ENCODE data around the gene PRKAR2B. TPM values are rescaled to one million over a fixed set of nuclear protein-coding genes. Genes with fewer than 3 reads are reported as not detected.

The PRKAR2B gene
- polyA plus RNA-seq, 1 donor from 2014 or later, result 297 TPM

- H2AFZ ChIP-seq (ENCODE audit: low read depth, low read length), result no peak overlapping the region
Measured at GRCh38 chr7:107064255-107064654, 19.8 kb downstream of the PRKAR2B start.

DNA sequence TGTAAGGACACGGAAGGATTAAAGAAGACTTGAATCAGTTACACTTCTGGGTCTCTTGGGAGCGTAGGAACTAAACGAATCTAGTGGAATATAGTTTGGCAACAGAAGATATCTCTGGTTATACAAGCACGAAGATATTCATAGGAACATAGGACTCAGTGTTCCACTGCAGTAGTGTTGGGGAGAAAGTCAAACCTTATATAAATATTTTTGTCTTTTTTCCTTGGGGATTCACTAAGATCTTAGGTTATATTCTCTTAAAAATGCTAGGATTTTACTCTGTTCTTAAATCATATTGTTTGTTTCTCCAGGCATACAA, 21.4 kb downstream of the PRKAR2B start:
- H3F3A ChIP-seq (ENCODE audit: insufficient read depth, low read length, poor library complexity, severe bottlenecking), result no peaks in the 10 kb centered on the region
- no peak overlapping the region for H3K4me3 ChIP-seq (ENCODE audit: low read length)
- H3K27me3 ChIP-seq (ENCODE audit: insufficient read depth, low read depth, low read length), result no peaks in the 10 kb centered on the region
- no peak overlapping the region for H2AFZ ChIP-seq (ENCODE audit: low read depth, low read length)
- H3K36me3 ChIP-seq (ENCODE audit: insufficient read depth, low read length), result no peaks in the 10 kb centered on the region
- TF ChIP-seq EP300 (conservative IDR thresholded peaks at IDR 0.05; ENCODE audit: poor library complexity, severe bottlenecking) (no peak), MXI1 (conservative IDR thresholded peaks at IDR 0.05; ENCODE audit: poor library complexity, severe bottlenecking) (no peak), EZH2 (IDR thresholded peaks at IDR 0.05; ENCODE audit: borderline replicate concordance, insufficient read depth, low read length, poor library complexity, severe bottlenecking) (no peak), SMC3 (conservative IDR thresholded peaks at IDR 0.05; ENCODE audit: poor library complexity) (no peak), POLR2AphosphoS5 (IDR thresholded peaks at IDR 0.05) (no peak)
- no peak overlapping the region for H3K4me2 ChIP-seq (ENCODE audit: low read length)
- no peaks in the 10 kb centered on the region for H3K9me2 ChIP-seq (ENCODE audit: insufficient read depth, low read length)
- H3K9me3 ChIP-seq (ENCODE audit: low read length), result no peaks in the 10 kb centered on the region
- H3K79me2 ChIP-seq (replicated peaks; ENCODE audit: insufficient read depth, low read length), result peaks cover 29% of the 10 kb centered on the region
- no peak overlapping the region for H3K27ac ChIP-seq (ENCODE audit: low read length)
- no peak overlapping the region for H3K9ac ChIP-seq (ENCODE audit: low read length)
- H4K20me1 ChIP-seq (ENCODE audit: insufficient read depth), result no peaks in the 10 kb centered on the region

More at GRCh38 chr7:107064255-107064654, 19.8 kb downstream of the PRKAR2B start:
- H3K9ac ChIP-seq (ENCODE audit: low read length), result no peak overlapping the region
- no peak overlapping the region for H3K4me2 ChIP-seq (ENCODE audit: low read length)
- no peak overlapping the region for H3K4me3 ChIP-seq (ENCODE audit: low read length)
- H3K27me3 ChIP-seq (ENCODE audit: insufficient read depth, low read depth, low read length), result no peaks in the 10 kb centered on the region
- no peaks in the 10 kb centered on the region for H3K9me2 ChIP-seq (ENCODE audit: insufficient read depth, low read length)
- peaks cover 38% of the 10 kb centered on the region for H3K79me2 ChIP-seq (replicated peaks; ENCODE audit: insufficient read depth, low read length)
- no peaks in the 10 kb centered on the region for H3F3A ChIP-seq (ENCODE audit: insufficient read depth, low read length, poor library complexity, severe bottlenecking)
- no peaks in the 10 kb centered on the region for H3K36me3 ChIP-seq (ENCODE audit: insufficient read depth, low read length)
- no peak overlapping the region for H3K27ac ChIP-seq (ENCODE audit: low read length)
- TF ChIP-seq EP300 (conservative IDR thresholded peaks at IDR 0.05; ENCODE audit: poor library complexity, severe bottlenecking) (no peak), POLR2AphosphoS5 (IDR thresholded peaks at IDR 0.05) (no peak), RAD21 (conservative IDR thresholded peaks at IDR 0.05) (no peak)
- no peaks in the 10 kb centered on the region for H3K9me3 ChIP-seq (ENCODE audit: low read length)
- H4K20me1 ChIP-seq (ENCODE audit: insufficient read depth), result no peaks in the 10 kb centered on the region

GRCh38 chr7:107068156-107068555, 23.7 kb downstream of the PRKAR2B start:
- no peak overlapping the region for H3K9ac ChIP-seq (ENCODE audit: low read length)
- H2AFZ ChIP-seq (ENCODE audit: low read depth, low read length), result no peak overlapping the region
- H3K4me3 ChIP-seq (ENCODE audit: low read length), result no peak overlapping the region
- no peaks in the 10 kb centered on the region for H3K9me2 ChIP-seq (ENCODE audit: insufficient read depth, low read length)
- H3K27me3 ChIP-seq (ENCODE audit: insufficient read depth, low read depth, low read length), result no peaks in the 10 kb centered on the region
- no peak overlapping the region for H3K4me2 ChIP-seq (ENCODE audit: low read length)
- no peaks in the 10 kb centered on the region for H3K9me3 ChIP-seq (ENCODE audit: low read length)
- no peak overlapping the region for H3K27ac ChIP-seq (ENCODE audit: low read length)
- no peaks in the 10 kb centered on the region for H4K20me1 ChIP-seq (ENCODE audit: insufficient read depth)
- H3F3A ChIP-seq (ENCODE audit: insufficient read depth, low read length, poor library complexity, severe bottlenecking), result no peaks in the 10 kb centered on the region
- no peaks in the 10 kb centered on the region for H3K36me3 ChIP-seq (ENCODE audit: insufficient read depth, low read length)
- H3K79me2 ChIP-seq (replicated peaks; ENCODE audit: insufficient read depth, low read length), result peaks cover 11% of the 10 kb centered on the region
- TF ChIP-seq MXI1 (conservative IDR thresholded peaks at IDR 0.05; ENCODE audit: poor library complexity, severe bottlenecking) (no peak), SMC3 (conservative IDR thresholded peaks at IDR 0.05; ENCODE audit: poor library complexity) (no peak), TAF1 (IDR thresholded peaks at IDR 0.05; ENCODE audit: low read depth) (no peak), POLR2AphosphoS5 (IDR thresholded peaks at IDR 0.05) (no peak), EP300 (conservative IDR thresholded peaks at IDR 0.05; ENCODE audit: poor library complexity, severe bottlenecking) (no peak), EZH2 (IDR thresholded peaks at IDR 0.05; ENCODE audit: borderline replicate concordance, insufficient read depth, low read length, poor library complexity, severe bottlenecking) (no peak), RAD21 (conservative IDR thresholded peaks at IDR 0.05) (no peak), REST (IDR thresholded peaks at IDR 0.05; ENCODE audit: borderline replicate concordance) (no peak)
- TF ChIP-seq, protein P1, sequence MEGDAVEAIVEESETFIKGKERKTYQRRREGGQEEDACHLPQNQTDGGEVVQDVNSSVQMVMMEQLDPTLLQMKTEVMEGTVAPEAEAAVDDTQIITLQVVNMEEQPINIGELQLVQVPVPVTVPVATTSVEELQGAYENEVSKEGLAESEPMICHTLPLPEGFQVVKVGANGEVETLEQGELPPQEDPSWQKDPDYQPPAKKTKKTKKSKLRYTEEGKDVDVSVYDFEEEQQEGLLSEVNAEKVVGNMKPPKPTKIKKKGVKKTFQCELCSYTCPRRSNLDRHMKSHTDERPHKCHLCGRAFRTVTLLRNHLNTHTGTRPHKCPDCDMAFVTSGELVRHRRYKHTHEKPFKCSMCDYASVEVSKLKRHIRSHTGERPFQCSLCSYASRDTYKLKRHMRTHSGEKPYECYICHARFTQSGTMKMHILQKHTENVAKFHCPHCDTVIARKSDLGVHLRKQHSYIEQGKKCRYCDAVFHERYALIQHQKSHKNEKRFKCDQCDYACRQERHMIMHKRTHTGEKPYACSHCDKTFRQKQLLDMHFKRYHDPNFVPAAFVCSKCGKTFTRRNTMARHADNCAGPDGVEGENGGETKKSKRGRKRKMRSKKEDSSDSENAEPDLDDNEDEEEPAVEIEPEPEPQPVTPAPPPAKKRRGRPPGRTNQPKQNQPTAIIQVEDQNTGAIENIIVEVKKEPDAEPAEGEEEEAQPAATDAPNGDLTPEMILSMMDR (IDR thresholded peaks at IDR 0.05; ENCODE audit: poor library complexity, severe bottlenecking), result no peak
